OCI-LY7 (cell line): ENCODE data around the gene PRF1. TPM values are rescaled to one million over a fixed set of nuclear protein-coding genes. Genes with fewer than 3 reads are reported as not detected.

ENCODE experiments used
- BruUV-seq: library from RNA; stranded (reverse); fragments of 400-500 nt; replicated peaks from 2 replicates; lab custom pipeline; 2021; lab: Mats Ljungman, UMichigan
- CTCF ChIA-PET: fragments of 300-600 bp; sonication (Branson Sonifier 250); formaldehyde crosslinking; loops from one replicate; lab custom pipeline; 2022; ENCODE audit warnings: antibody characterized with exemption; ENCODE audit not compliant: unreplicated experiment; lab: Charles Lee
- POLR2A ChIA-PET: fragments of 300-600 bp; sonication (Branson Sonifier 250); formaldehyde crosslinking; loops from one replicate; lab custom pipeline; 2022; ENCODE audit warnings: antibody characterized with exemption; lab: Charles Lee
- DNase-seq: peaks from one replicate; pipeline ENCODE4 v3.0.0-alpha.2; 2015; ENCODE audit warnings: low spot score
- H2AFZ ChIP-seq: fragments of 200-600 bp; sonication (generic), shearing (Covaris generic); 2 replicates; pipeline ENCODE4 v1.6.1; 2014; ENCODE audit warnings: mild to moderate bottlenecking, antibody characterized with exemption, low read length, moderate library complexity
- H3K27ac ChIP-seq: fragments of 200-600 bp; sonication (generic); 2 replicates; pipeline ENCODE4 v1.5.1; 2014; ENCODE audit warnings: mixed run types, low read depth, mild to moderate bottlenecking, moderate library complexity, low read length, inconsistent platforms; ENCODE audit not compliant: poor library complexity, severe bottlenecking
- H3K36me3 ChIP-seq: fragments of 200-600 bp; sonication (generic); 2 replicates; pipeline ENCODE4 v1.6.1; 2014; ENCODE audit warnings: mild to moderate bottlenecking, antibody characterized with exemption, low read length, moderate library complexity, mixed read lengths; ENCODE audit not compliant: insufficient read depth
- H3K4me1 ChIP-seq: fragments of 200-600 bp; sonication (generic); 2 replicates; pipeline ENCODE4 v1.5.1; 2014; ENCODE audit warnings: mild to moderate bottlenecking, low read length; ENCODE audit not compliant: insufficient read depth, poor library complexity, severe bottlenecking
- H3K4me2 ChIP-seq: fragments of 200-600 bp; sonication (generic); 2 replicates; pipeline ENCODE4 v1.6.1; 2014; ENCODE audit warnings: mild to moderate bottlenecking, low read length
- H3K4me3 ChIP-seq: fragments of 200-600 bp; sonication (generic); 2 replicates; pipeline ENCODE4 v1.5.1; 2014; ENCODE audit warnings: mild to moderate bottlenecking, low read depth, low read length; ENCODE audit not compliant: poor library complexity, severe bottlenecking
- H3K79me2 ChIP-seq: fragments of 200-600 bp; sonication (generic); 2 replicates; pipeline ENCODE4 v1.6.1; 2016; ENCODE audit warnings: low read depth, mild to moderate bottlenecking, low read length, moderate library complexity, mixed read lengths; ENCODE audit not compliant: insufficient read depth
- H3K9me2 ChIP-seq: fragments of 200-600 bp; sonication (generic); 2 replicates; pipeline ENCODE4 v1.6.1; 2016; ENCODE audit warnings: mild to moderate bottlenecking, low read length, mixed read lengths; ENCODE audit not compliant: insufficient read depth
- H3K9me3 ChIP-seq: fragments of 200-600 bp; sonication (generic); 2 replicates; pipeline ENCODE4 v1.6.1; 2014; ENCODE audit warnings: mild to moderate bottlenecking, mixed run types, low read length, mixed read lengths
- H4K20me1 ChIP-seq: fragments of 200-600 bp; sonication (generic); 2 replicates; pipeline ENCODE4 v1.6.1; 2014; ENCODE audit warnings: mild to moderate bottlenecking, antibody characterized with exemption, low read length, moderate library complexity, mixed read lengths; ENCODE audit not compliant: insufficient read depth
- EZH2phosphoT487 ChIP-seq: fragments of 200-600 bp; sonication (generic); IDR thresholded peaks from 2 replicates; pipeline ENCODE4 v1.6.1; 2018; ENCODE audit warnings: low read depth, borderline replicate concordance, mild to moderate bottlenecking, mixed run types, antibody characterized with exemption, low read length, moderate library complexity, mixed read lengths
- intact Hi-C: fragments of 100-400 bp; cut with micrococcal nuclease; formaldehyde crosslinking; loops from one replicate; pipeline ENCODE4 v1.10.0; 2022; ENCODE audit not compliant: unreplicated experiment
- total RNA-seq, 2 experiments: library from RNA; depleted of rRNA in 1 of 2; stranded (reverse); fragments of >200 nt in 1 of 2; shearing (Covaris generic) in 1 of 2; gene quantifications; 2 replicates each; pipeline ENCODE4 v1.2.3, GENCODE V29; 2014 to 2022
- TF ChIP-seq, protein P1 (sequence below): fragments of 200-600 bp; sonication (generic); conservative IDR thresholded peaks from 2 replicates; pipeline ENCODE4 v1.5.1; 2014; ENCODE audit warnings: mild to moderate bottlenecking, antibody characterized with exemption, low read length, moderate library complexity, mixed read lengths

Gene PRF1
- total RNA-seq, 2 experiments from 2014 or later: 5.8 to 7.0 TPM

DNA sequence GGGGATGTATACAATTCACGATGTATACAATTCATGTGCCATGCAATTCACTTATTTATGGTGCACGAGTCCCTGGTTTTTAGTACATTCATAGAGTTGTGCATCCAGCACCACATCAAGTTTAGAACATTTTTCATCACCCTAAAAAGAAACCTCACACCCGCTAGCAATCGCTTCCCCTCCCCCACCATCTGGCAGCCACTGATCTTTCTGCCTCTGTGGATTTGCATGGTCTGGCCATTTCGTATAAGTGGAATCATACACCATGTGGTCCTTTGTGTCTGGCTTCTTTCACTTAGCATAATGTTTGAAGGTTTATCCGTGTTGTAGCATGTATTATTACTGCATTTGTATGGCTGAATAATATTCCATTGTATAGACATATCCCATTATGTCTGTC lies 52.1 kb downstream of the PRF1 start:
- CTCF ChIA-PET: interaction anchor here (1.1 to 1.6 kb wide), 2 partner anchors 25 to 62 kb away, joined by 3 read pairs; no protein-coding TSS in a partner anchor
- DNase-seq: no peak
- no TSS peak for BruUV-seq
- H3K9me2 ChIP-seq: no peaks in the 10 kb centered on the region
- no peak overlapping the region for H3K4me3 ChIP-seq
- no peaks in the 10 kb centered on the region for H3K4me1 ChIP-seq
- peaks cover 74% of the 10 kb centered on the region for H3K36me3 ChIP-seq
- H3K4me2 ChIP-seq: no peak overlapping the region
- intact Hi-C loops: loop anchor here (1.0 kb wide), 2 partner anchors 209 to 330 kb away; no protein-coding TSS in a partner anchor
- no peak overlapping the region for H3K27ac ChIP-seq
- H3K9me3 ChIP-seq: no peaks in the 10 kb centered on the region
- H2AFZ ChIP-seq: no peak overlapping the region
- no peak for TF ChIP-seq EZH2phosphoT487
- POLR2A ChIA-PET: interaction anchor here (0.9 kb wide), 1 partner anchor 20 kb away, joined by 3 read pairs; no protein-coding TSS in a partner anchor
- H4K20me1 ChIP-seq: no peaks in the 10 kb centered on the region
- no peaks in the 10 kb centered on the region for H3K79me2 ChIP-seq

DNA sequence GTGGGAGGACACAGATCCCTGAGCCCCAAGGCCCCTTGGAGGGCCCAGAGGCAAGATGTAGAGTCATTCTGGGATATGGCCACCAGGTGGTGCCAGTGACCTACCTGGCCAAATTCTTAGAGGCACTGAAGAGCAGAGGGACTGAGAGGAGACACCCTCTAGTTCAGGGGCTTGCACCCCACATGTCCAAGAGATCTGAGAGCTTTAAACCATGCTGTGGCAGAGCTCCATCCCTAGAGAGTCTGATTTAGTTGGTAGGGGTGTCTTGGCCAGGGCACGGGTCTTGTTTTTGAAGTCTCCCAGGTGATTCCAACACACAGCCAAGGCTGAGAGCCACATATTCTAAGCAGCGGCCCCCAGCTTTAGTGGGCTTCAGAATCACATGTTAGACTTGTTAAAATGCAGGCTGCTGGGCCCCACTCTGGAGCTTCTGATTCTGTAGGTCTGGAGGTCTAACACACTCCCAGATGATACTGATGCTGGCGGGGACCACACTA lies 52.5 kb downstream of the PRF1 start:
- TF ChIP-seq EZH2phosphoT487: no peak
- TF ChIP-seq, protein P1, sequence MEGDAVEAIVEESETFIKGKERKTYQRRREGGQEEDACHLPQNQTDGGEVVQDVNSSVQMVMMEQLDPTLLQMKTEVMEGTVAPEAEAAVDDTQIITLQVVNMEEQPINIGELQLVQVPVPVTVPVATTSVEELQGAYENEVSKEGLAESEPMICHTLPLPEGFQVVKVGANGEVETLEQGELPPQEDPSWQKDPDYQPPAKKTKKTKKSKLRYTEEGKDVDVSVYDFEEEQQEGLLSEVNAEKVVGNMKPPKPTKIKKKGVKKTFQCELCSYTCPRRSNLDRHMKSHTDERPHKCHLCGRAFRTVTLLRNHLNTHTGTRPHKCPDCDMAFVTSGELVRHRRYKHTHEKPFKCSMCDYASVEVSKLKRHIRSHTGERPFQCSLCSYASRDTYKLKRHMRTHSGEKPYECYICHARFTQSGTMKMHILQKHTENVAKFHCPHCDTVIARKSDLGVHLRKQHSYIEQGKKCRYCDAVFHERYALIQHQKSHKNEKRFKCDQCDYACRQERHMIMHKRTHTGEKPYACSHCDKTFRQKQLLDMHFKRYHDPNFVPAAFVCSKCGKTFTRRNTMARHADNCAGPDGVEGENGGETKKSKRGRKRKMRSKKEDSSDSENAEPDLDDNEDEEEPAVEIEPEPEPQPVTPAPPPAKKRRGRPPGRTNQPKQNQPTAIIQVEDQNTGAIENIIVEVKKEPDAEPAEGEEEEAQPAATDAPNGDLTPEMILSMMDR: peak; percentile 93
- POLR2A ChIA-PET: interaction anchor here (1.2 kb wide), 1 partner anchor 211 kb away, joined by 3 read pairs; no protein-coding TSS in a partner anchor

DNA sequence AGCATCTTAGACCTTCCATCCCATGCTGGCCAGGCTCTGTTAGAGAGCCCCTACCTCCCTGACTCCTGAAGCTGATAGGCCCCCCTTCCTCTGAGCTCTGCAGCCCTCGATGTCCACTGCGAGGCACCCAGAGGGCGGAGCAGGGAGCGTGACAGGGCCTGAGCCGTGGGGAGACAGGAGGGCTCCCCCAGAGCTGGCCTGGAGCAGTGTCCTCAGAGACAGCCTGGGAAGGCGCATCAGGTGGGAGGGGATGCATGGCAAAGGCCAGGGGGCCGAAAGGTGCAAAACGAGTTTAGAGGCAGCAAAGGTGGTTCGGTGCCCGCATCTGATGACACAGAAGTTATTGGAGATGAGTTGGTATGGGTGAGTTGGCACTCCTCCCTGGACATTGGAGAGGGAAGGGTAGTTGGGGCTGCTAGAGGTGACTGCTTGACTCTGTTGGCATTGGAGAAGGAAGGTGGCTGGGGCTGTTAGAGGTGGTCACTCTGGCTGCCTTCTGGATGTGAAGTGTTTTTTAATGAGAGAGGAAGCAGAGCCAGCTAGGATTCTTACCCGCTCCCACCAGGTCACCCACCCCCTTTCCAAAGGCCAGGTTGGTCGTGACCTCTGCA lies 53.1 kb downstream of the PRF1 start:
- no TSS peak for BruUV-seq

More for the DNA sequence above, 52.5 kb downstream of the PRF1 start:
- Histone ChIP-seq H3K79me2 (no peaks in the 10 kb centered on the region), H3K9me2 (no peaks in the 10 kb centered on the region), H4K20me1 (no peaks in the 10 kb centered on the region), H3K9me3 (no peaks in the 10 kb centered on the region), H2AFZ (no peak overlapping the region), H3K4me1 (peaks cover 4% of the 10 kb centered on the region), H3K4me3 (no peak overlapping the region), H3K36me3 (peaks cover 73% of the 10 kb centered on the region), H3K27ac (no peak overlapping the region), H3K4me2 (no peak overlapping the region)
- intact Hi-C loops: loop anchor here (1.0 to 2.0 kb wide), 3 partner anchors 209 to 330 kb away; partner anchors contain the start of gene SGPL1
- peak; percentile 75 for DNase-seq
- no TSS peak for BruUV-seq
- CTCF ChIA-PET: interaction anchor here (1.1 to 1.6 kb wide), 2 partner anchors 26 to 62 kb away, joined by 3 read pairs; no protein-coding TSS in a partner anchor

More for the DNA sequence above, 53.1 kb downstream of the PRF1 start:
- Histone ChIP-seq H2AFZ (no peak overlapping the region), H3K4me2 (no peak overlapping the region), H3K36me3 (peaks cover 74% of the 10 kb centered on the region), H3K4me1 (peaks cover 10% of the 10 kb centered on the region), H3K4me3 (no peak overlapping the region), H3K9me3 (no peaks in the 10 kb centered on the region), H4K20me1 (no peaks in the 10 kb centered on the region), H3K9me2 (no peaks in the 10 kb centered on the region), H3K79me2 (no peaks in the 10 kb centered on the region), H3K27ac (no peak overlapping the region)
- no peak for TF ChIP-seq EZH2phosphoT487
- TF ChIP-seq, protein P1: no peak
- POLR2A ChIA-PET: interaction anchor here (0.9 to 1.2 kb wide), 2 partner anchors 9 to 211 kb away, joined by 3 to 4 read pairs; no protein-coding TSS in a partner anchor
- DNase-seq: no peak
- intact Hi-C loops: loop anchor here (2.0 kb wide), 1 partner anchor 265 kb away; the partner anchor contains the start of gene SGPL1
- CTCF ChIA-PET: interaction anchor here (1.0 to 1.6 kb wide), 3 partner anchors 10 to 61 kb away, joined by 3 read pairs; no protein-coding TSS in a partner anchor

Other genes with a start within 250 kb of the PRF1 start
- gene LRRC20, start 220.1 kb downstream of the PRF1 start, total RNA-seq (2014; rRNA removed; shearing (Covaris generic)): 5.8 and 6.1 TPM in 2 replicates
- gene LRRC20, start 220.1 kb downstream of the PRF1 start, total RNA-seq (2022): 12.2 and 12.8 TPM in 2 replicates
- gene EIF4EBP2, start 198.6 kb downstream of the PRF1 start, total RNA-seq (2014; rRNA removed; shearing (Covaris generic)): 20.3 and 24.5 TPM in 2 replicates
- gene EIF4EBP2, start 198.6 kb downstream of the PRF1 start, total RNA-seq (2022): 59.8 and 64.4 TPM in 2 replicates
- gene NODAL, start 161.1 kb downstream of the PRF1 start, total RNA-seq (2014; rRNA removed; shearing (Covaris generic)): not detected in 2 replicates
- not detected in 2 replicates for gene NODAL, start 161.1 kb downstream of the PRF1 start, total RNA-seq (2022)
- gene PALD1, start 124.0 kb downstream of the PRF1 start, total RNA-seq (2014; rRNA removed; shearing (Covaris generic)): 41.6 and 52.7 TPM in 2 replicates
- gene PALD1, start 124.0 kb downstream of the PRF1 start, total RNA-seq (2022): 54.5 and 66.7 TPM in 2 replicates
- 0.03 and 0.10 TPM in 2 replicates for gene ADAMTS14, start 69.8 kb upstream of the PRF1 start, total RNA-seq (2014; rRNA removed; shearing (Covaris generic))
- gene ADAMTS14, start 69.8 kb upstream of the PRF1 start, total RNA-seq (2022): 0.11 TPM in 1 of 2 replicates, not detected in the other
- gene TBATA, start 182.6 kb upstream of the PRF1 start, total RNA-seq (2014; rRNA removed; shearing (Covaris generic)): not detected in 2 replicates
- not detected in 2 replicates for gene TBATA, start 182.6 kb upstream of the PRF1 start, total RNA-seq (2022)
- gene SGPL1, start 213.2 kb upstream of the PRF1 start, total RNA-seq (2014; rRNA removed; shearing (Covaris generic)): 11.7 and 14.2 TPM in 2 replicates
- gene SGPL1, start 213.2 kb upstream of the PRF1 start, total RNA-seq (2022): 23.4 and 25.1 TPM in 2 replicates